ENCODE measurements around the gene RAET1L. TPM values are rescaled to one million over a fixed set of nuclear protein-coding genes. Genes with fewer than 3 reads are reported as not detected.
"Not testable (repeated sequence)": the region's sequence is repeated elsewhere in the genome, so short reads cannot be mapped to it uniquely, and the experiment has no call there.

The RAET1L gene
- total and polyA plus RNA-seq, 9 of the 15 experiments (the other 6 are each of a cell fraction or from before 2014, with no cell fraction given) = not detected

- H3K27ac ChIP-seq (ENCODE audit: extremely low read depth, low read depth, low read length); H2AFZ ChIP-seq (ENCODE audit: low read depth, low read length); intact Hi-C loops (cut with micrococcal nuclease); H3K4me1 ChIP-seq (replicated peaks in 1 of 2; ENCODE audit: control insufficient read depth in 2 of 2, insufficient read depth in 2 of 2, low read length in 2 of 2); FAIRE-seq; H3K9me3 ChIP-seq (replicated peaks; ENCODE audit: control insufficient read depth, insufficient read depth, low read depth, low read length); in situ Hi-C loops (cut with MboI); CTCF ChIA-PET (ENCODE audit: low intra/inter-chr PET ratio); BruUV-seq (replicated peaks); H3K4me2 ChIP-seq (ENCODE audit: insufficient read depth, low read length); H3K79me2 ChIP-seq (ENCODE audit: control insufficient read depth, insufficient read depth, low read length); H3K9ac ChIP-seq (ENCODE audit: insufficient read depth in 1 of 2, low read depth in 2 of 2, low read length in 2 of 2); H3K36me3 ChIP-seq (ENCODE audit: control insufficient read depth, insufficient read depth, low read length); H4K20me1 ChIP-seq (replicated peaks; ENCODE audit: control insufficient read depth, insufficient read depth, low read length); DNase-seq (ENCODE audit: extremely low read depth in 1 of 4, low spot score in 3 of 4); H3K9me1 ChIP-seq (ENCODE audit: control insufficient read depth, insufficient read depth, low read length); H3K4me3 ChIP-seq: not testable (repeated sequence)
- POLR2A ChIA-PET = interaction anchor here (0.7 kb wide), 1 partner anchor 256 kb away, joined by 3 read pairs; no protein-coding TSS in a partner anchor
- peaks cover 2 to 44% of the 10 kb centered on the region in 2 experiments; a peak in 3 of 5 replicates for H3K27me3 ChIP-seq (ENCODE audit: control insufficient read depth in 2 of 2, insufficient read depth in 2 of 2, low read length in 2 of 2)
- WGBS (ENCODE audit: insufficient coverage, low coverage, missing lambda C conversion rate) = 2% methylated on average over 5 of the region's 6 CpGs
- peak; percentile 56 for ATAC-seq
These were observed 50.9 kb downstream of the RAET1L start for GRCh38 chr6:149974394-149974793.

GRCh38 chr6:149969635-149970034 lies 55.7 kb downstream of the RAET1L start:
- no peaks in the 10 kb centered on the region for H3K79me2 ChIP-seq (ENCODE audit: control insufficient read depth, insufficient read depth, low read length)
- no peak overlapping the region for H3K9ac ChIP-seq (ENCODE audit: insufficient read depth in 1 of 2, low read depth in 2 of 2, low read length in 2 of 2)
- no peaks in the 10 kb centered on the region; the same call in 1 of the 2 replicates for H4K20me1 ChIP-seq (replicated peaks; ENCODE audit: control insufficient read depth, insufficient read depth, low read length)
- FAIRE-seq (no peak), DNase-seq (ENCODE audit: extremely low read depth in 1 of 4, low spot score in 3 of 4) (no peak), ATAC-seq (no peak)
- no peak overlapping the region for H3K4me2 ChIP-seq (ENCODE audit: insufficient read depth, low read length)
- H3K27ac ChIP-seq (ENCODE audit: extremely low read depth, low read depth, low read length) = no peak overlapping the region
- peaks cover 3% of the 10 kb centered on the region for H3K9me3 ChIP-seq (replicated peaks; ENCODE audit: control insufficient read depth, insufficient read depth, low read depth, low read length)
- TF ChIP-seq NFIX (CRISPR knock-in tag; IDR thresholded peaks at IDR 0.05; ENCODE audit: low read depth) = no peak
- no peak for TF ChIP-seq E4F1 (CRISPR knock-in tag; IDR thresholded peaks at IDR 0.05; ENCODE audit: borderline replicate concordance)
- TF ChIP-seq E2F4 (CRISPR knock-in tag; IDR thresholded peaks at IDR 0.05; ENCODE audit: low read depth) = no peak
- H2AFZ ChIP-seq (ENCODE audit: low read depth, low read length) = no peak overlapping the region
- no peaks in the 10 kb centered on the region for H3K36me3 ChIP-seq (ENCODE audit: control insufficient read depth, insufficient read depth, low read length)
- H3K4me1 ChIP-seq (replicated peaks in 1 of 2; ENCODE audit: control insufficient read depth in 2 of 2, insufficient read depth in 2 of 2, low read length in 2 of 2) = peaks cover 0 to 1% of the 10 kb centered on the region in 2 experiments; a peak in 1 of 5 replicates
- 6% methylated on average over 2 of the region's 2 CpGs for WGBS (ENCODE audit: insufficient coverage, low coverage, missing lambda C conversion rate)
- BruUV-seq (replicated peaks) = no TSS peak
- no peak overlapping the region for H3K4me3 ChIP-seq
- in situ Hi-C loops (cut with MboI) = no loop called here
- no peaks in the 10 kb centered on the region for H3K9me1 ChIP-seq (ENCODE audit: control insufficient read depth, insufficient read depth, low read length)
- intact Hi-C loops (cut with micrococcal nuclease) = no loop called here
- peaks cover 0 to 10% of the 10 kb centered on the region in 2 experiments; a peak in 3 of 5 replicates for H3K27me3 ChIP-seq (ENCODE audit: control insufficient read depth in 2 of 2, insufficient read depth in 2 of 2, low read length in 2 of 2)
- CTCF ChIA-PET (ENCODE audit: low intra/inter-chr PET ratio) = no interaction called here
- POLR2A ChIA-PET = interaction anchor here (1.0 kb wide), 1 partner anchor 43 kb away, joined by 3 read pairs; no protein-coding TSS in a partner anchor

GRCh38 chr6:149968909-149969308 lies 56.4 kb downstream of the RAET1L start:
- ATAC-seq; H3K4me2 ChIP-seq (ENCODE audit: insufficient read depth, low read length); H3K27ac ChIP-seq (ENCODE audit: extremely low read depth, low read depth, low read length); H4K20me1 ChIP-seq (replicated peaks; ENCODE audit: control insufficient read depth, insufficient read depth, low read length); CTCF ChIA-PET (ENCODE audit: low intra/inter-chr PET ratio); H3K9ac ChIP-seq (ENCODE audit: insufficient read depth in 1 of 2, low read depth in 2 of 2, low read length in 2 of 2); DNase-seq (ENCODE audit: extremely low read depth in 1 of 4, low spot score in 3 of 4); H3K36me3 ChIP-seq (ENCODE audit: control insufficient read depth, insufficient read depth, low read length); H3K9me3 ChIP-seq (replicated peaks; ENCODE audit: control insufficient read depth, insufficient read depth, low read depth, low read length); H2AFZ ChIP-seq (ENCODE audit: low read depth, low read length); BruUV-seq (replicated peaks); H3K27me3 ChIP-seq (ENCODE audit: control insufficient read depth in 2 of 2, insufficient read depth in 2 of 2, low read length in 2 of 2); in situ Hi-C loops (cut with MboI); H3K79me2 ChIP-seq (ENCODE audit: control insufficient read depth, insufficient read depth, low read length); H3K4me3 ChIP-seq; H3K4me1 ChIP-seq (replicated peaks in 1 of 2; ENCODE audit: control insufficient read depth in 2 of 2, insufficient read depth in 2 of 2, low read length in 2 of 2); H3K9me1 ChIP-seq (ENCODE audit: control insufficient read depth, insufficient read depth, low read length); FAIRE-seq; intact Hi-C loops (cut with micrococcal nuclease): not testable (repeated sequence)
- 17% methylated on average over 2 of the region's 2 CpGs for WGBS (ENCODE audit: insufficient coverage, low coverage, missing lambda C conversion rate)
- POLR2A ChIA-PET = interaction anchor here (1.0 kb wide), 1 partner anchor 44 kb away, joined by 3 read pairs; no protein-coding TSS in a partner anchor

Data from K562 (cell line).